ENCODE results near the gene MYO15A. TPM values are rescaled to one million over a fixed set of nuclear protein-coding genes. Genes with fewer than 3 reads are reported as not detected.

Gene MYO15A
- total RNA-seq, 1 donor from 2014 or later = 2.0 TPM

GRCh38 chr17:18227635-18228034 is 119.1 kb downstream of the MYO15A start:
- no peak overlapping the region for H3K27ac ChIP-seq
- peaks cover 4 to 14% of the 10 kb centered on the region in 2 donors for H3K4me1 ChIP-seq
- H3K9me3 ChIP-seq = no peaks in the 10 kb centered on the region
- DNase-seq (ENCODE audit: low spot score in 2 of 2) = no peak
- intact Hi-C loops (cut with DNase I) = loop anchor here (5.0 kb wide), 1 partner anchor 85 kb away; the partner anchor contains the start of gene TOP3A
- no peaks in the 10 kb centered on the region for H3K27me3 ChIP-seq
- TF ChIP-seq CTCF (IDR thresholded peaks at IDR 0.05) = no peak
- H3K36me3 ChIP-seq = no peaks in the 10 kb centered on the region
- H3K4me3 ChIP-seq = no peak overlapping the region

GRCh38 chr17:18228176-18228682 is 119.7 kb downstream of the MYO15A start:
- no peak for TF ChIP-seq CTCF (IDR thresholded peaks at IDR 0.05)
- Histone ChIP-seq H3K9me3 (no peaks in the 10 kb centered on the region), H3K27ac (no peak overlapping the region), H3K27me3 (no peaks in the 10 kb centered on the region), H3K4me1 (peaks cover 4 to 14% of the 10 kb centered on the region in 2 donors), H3K4me3 (no peak overlapping the region), H3K36me3 (no peaks in the 10 kb centered on the region)
- no peak for DNase-seq (ENCODE audit: low spot score in 2 of 2)
- intact Hi-C loops (cut with DNase I) = loop anchor here (5.0 kb wide), 1 partner anchor 84 kb away; the partner anchor contains the start of gene TOP3A

GRCh38 chr17:18229254-18229653 is 120.7 kb downstream of the MYO15A start:
- H3K4me3 ChIP-seq = no peak overlapping the region
- TF ChIP-seq CTCF (IDR thresholded peaks at IDR 0.05) = no peak
- DNase-seq (ENCODE audit: low spot score in 2 of 2) = no peak
- peaks cover 4 to 14% of the 10 kb centered on the region in 2 donors for H3K4me1 ChIP-seq
- no peaks in the 10 kb centered on the region for H3K9me3 ChIP-seq
- no peak overlapping the region for H3K27ac ChIP-seq
- H3K27me3 ChIP-seq = no peaks in the 10 kb centered on the region
- peaks cover 4 to 6% of the 10 kb centered on the region in 2 donors for H3K36me3 ChIP-seq
- intact Hi-C loops (cut with DNase I) = loop anchor here (5.0 kb wide), 1 partner anchor 83 kb away; the partner anchor contains the start of gene TOP3A

Other genes starting within 250 kb of the MYO15A start
- 39.0 TPM for gene TOM1L2, start 136.4 kb upstream of the MYO15A start, total RNA-seq
- 7.2 TPM for gene DRC3, start 135.9 kb upstream of the MYO15A start, total RNA-seq
- gene ATPAF2, start 69.6 kb upstream of the MYO15A start, total RNA-seq = 2.6 TPM
- 8.3 TPM for gene GID4, start 69.3 kb upstream of the MYO15A start, total RNA-seq
- gene DRG2, start 20.8 kb upstream of the MYO15A start, total RNA-seq = 118 TPM
- gene ALKBH5, start 75.1 kb downstream of the MYO15A start, total RNA-seq = 73.4 TPM
- gene LLGL1, start 116.9 kb downstream of the MYO15A start, total RNA-seq = 25.3 TPM
- 716 TPM for gene FLII, start 150.0 kb downstream of the MYO15A start, total RNA-seq
- 18.5 TPM for gene MIEF2, start 151.9 kb downstream of the MYO15A start, total RNA-seq
- 52.8 TPM for gene TOP3A, start 206.2 kb downstream of the MYO15A start, total RNA-seq
- 10.3 TPM for gene SMCR8, start 206.5 kb downstream of the MYO15A start, total RNA-seq